Measurements from ENCODE around the gene RUVBL1. TPM values are rescaled to one million over a fixed set of nuclear protein-coding genes. Genes with fewer than 3 reads are reported as not detected.

Gene RUVBL1
- polyA plus RNA-seq, 1 donor (not counting 4 experiments of a cell fraction or from before 2014, with no cell fraction given) = 94.8 TPM

DNA sequence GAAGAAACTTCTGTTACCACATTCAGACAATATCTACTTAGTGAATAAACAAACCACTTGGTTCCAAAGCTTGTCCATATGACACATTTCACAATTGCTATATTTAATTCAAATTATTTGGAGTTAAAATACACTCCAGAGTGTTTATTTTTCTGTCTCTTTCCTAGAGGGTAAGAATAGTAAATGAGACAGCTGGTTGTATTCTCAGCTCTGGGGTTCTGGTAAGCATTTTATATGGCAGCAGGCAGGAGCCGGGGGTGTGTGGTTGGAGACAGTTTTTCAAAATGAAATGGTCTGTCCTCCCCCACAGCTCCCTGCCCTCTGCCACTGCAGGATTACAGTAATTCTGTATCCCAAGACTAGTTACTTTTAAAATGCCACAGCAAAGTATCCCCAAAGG lies 82.3 kb downstream of the RUVBL1 start:
- Histone ChIP-seq H3K9me3 (ENCODE audit: control insufficient read depth, low read depth, low read length) (no peaks in the 10 kb centered on the region), H3K4me2 (ENCODE audit: control insufficient read depth, extremely low read depth, insufficient read depth, low read depth, low read length) (no peak overlapping the region), H2AFZ (ENCODE audit: control insufficient read depth, low read length) (no peak overlapping the region), H3K79me2 (ENCODE audit: control insufficient read depth, insufficient read depth, low read length) (no peaks in the 10 kb centered on the region), H3K9ac (ENCODE audit: control insufficient read depth, extremely low read depth, insufficient read depth, low read length) (no peak overlapping the region), H3K4me1 (ENCODE audit: control insufficient read depth, extremely low read depth, insufficient read depth, low read length) (peaks cover 8% of the 10 kb centered on the region), H3K27ac (ENCODE audit: control insufficient read depth, insufficient read depth, low read length) (no peak overlapping the region), H3K4me3 (ENCODE audit: control insufficient read depth in 2 of 3, extremely low read depth in 1 of 3, insufficient read depth in 2 of 3, low read depth in 1 of 3, low read length in 3 of 3) (no peak overlapping the region), H3K36me3 (ENCODE audit: control insufficient read depth in 2 of 2, extremely low read depth in 1 of 2, insufficient read depth in 2 of 2, low read length in 2 of 2) (no peaks in the 10 kb centered on the region), H3K27me3 (ENCODE audit: control insufficient read depth, extremely low read depth, insufficient read depth, low read length) (no peaks in the 10 kb centered on the region), H3K9me1 (ENCODE audit: control insufficient read depth, extremely low read depth, insufficient read depth, low read length) (no peaks in the 10 kb centered on the region), H4K20me1 (ENCODE audit: control insufficient read depth, extremely low read depth, insufficient read depth, low read length) (no peaks in the 10 kb centered on the region)
- no peak for DNase-seq (ENCODE audit: low read depth, low spot score)
- dilution Hi-C loops (cut with MboI; ENCODE audit: extremely low pct_ligation_motif_present, low sequenced_read_pairs) = no loop called here
- TF ChIP-seq, protein P1, sequence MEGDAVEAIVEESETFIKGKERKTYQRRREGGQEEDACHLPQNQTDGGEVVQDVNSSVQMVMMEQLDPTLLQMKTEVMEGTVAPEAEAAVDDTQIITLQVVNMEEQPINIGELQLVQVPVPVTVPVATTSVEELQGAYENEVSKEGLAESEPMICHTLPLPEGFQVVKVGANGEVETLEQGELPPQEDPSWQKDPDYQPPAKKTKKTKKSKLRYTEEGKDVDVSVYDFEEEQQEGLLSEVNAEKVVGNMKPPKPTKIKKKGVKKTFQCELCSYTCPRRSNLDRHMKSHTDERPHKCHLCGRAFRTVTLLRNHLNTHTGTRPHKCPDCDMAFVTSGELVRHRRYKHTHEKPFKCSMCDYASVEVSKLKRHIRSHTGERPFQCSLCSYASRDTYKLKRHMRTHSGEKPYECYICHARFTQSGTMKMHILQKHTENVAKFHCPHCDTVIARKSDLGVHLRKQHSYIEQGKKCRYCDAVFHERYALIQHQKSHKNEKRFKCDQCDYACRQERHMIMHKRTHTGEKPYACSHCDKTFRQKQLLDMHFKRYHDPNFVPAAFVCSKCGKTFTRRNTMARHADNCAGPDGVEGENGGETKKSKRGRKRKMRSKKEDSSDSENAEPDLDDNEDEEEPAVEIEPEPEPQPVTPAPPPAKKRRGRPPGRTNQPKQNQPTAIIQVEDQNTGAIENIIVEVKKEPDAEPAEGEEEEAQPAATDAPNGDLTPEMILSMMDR (optimal IDR thresholded peaks at IDR 0.05 in 1 of 3, IDR thresholded peaks at IDR 0.05 in 1 of 3, conservative IDR thresholded peaks at IDR 0.05 in 1 of 3; ENCODE audit: extremely low read depth in 1 of 3, insufficient read depth in 2 of 3, low read length in 3 of 3) = no peak
- TF ChIP-seq EZH2 (IDR thresholded peaks at IDR 0.05; ENCODE audit: low read length) = no peak
- no peak for FAIRE-seq

DNA sequence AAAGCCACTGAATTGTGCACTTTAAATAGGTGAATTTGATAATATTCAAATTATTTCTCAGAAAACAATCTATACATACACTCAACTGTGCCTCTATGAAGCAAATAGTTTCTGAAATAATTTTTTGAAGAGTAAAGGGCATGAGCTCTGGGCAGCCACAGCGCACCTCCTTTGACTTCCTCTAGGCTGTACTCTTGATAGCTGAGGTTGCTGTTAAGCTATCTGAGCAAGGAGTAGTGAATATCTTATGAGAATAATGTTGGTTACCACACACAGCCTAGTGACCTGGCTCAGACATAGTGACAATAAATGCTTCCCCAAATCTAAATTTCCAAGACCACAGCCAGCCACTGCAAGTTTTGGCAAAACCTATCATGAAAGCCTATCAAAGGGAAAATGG lies 83.0 kb downstream of the RUVBL1 start:
- H3K36me3 ChIP-seq (ENCODE audit: control insufficient read depth in 2 of 2, extremely low read depth in 1 of 2, insufficient read depth in 2 of 2, low read length in 2 of 2) = no peaks in the 10 kb centered on the region
- no peak overlapping the region for H2AFZ ChIP-seq (ENCODE audit: control insufficient read depth, low read length)
- H3K4me1 ChIP-seq (ENCODE audit: control insufficient read depth, extremely low read depth, insufficient read depth, low read length) = peaks cover 8% of the 10 kb centered on the region
- no peak overlapping the region for H3K4me2 ChIP-seq (ENCODE audit: control insufficient read depth, extremely low read depth, insufficient read depth, low read depth, low read length)
- H3K27me3 ChIP-seq (ENCODE audit: control insufficient read depth, extremely low read depth, insufficient read depth, low read length) = no peaks in the 10 kb centered on the region
- H4K20me1 ChIP-seq (ENCODE audit: control insufficient read depth, extremely low read depth, insufficient read depth, low read length) = no peaks in the 10 kb centered on the region
- DNase-seq (ENCODE audit: low read depth, low spot score) (no peak), FAIRE-seq (no peak)
- dilution Hi-C loops (cut with MboI; ENCODE audit: extremely low pct_ligation_motif_present, low sequenced_read_pairs) = no loop called here
- H3K9ac ChIP-seq (ENCODE audit: control insufficient read depth, extremely low read depth, insufficient read depth, low read length) = no peak overlapping the region
- no peak overlapping the region for H3K27ac ChIP-seq (ENCODE audit: control insufficient read depth, insufficient read depth, low read length)
- H3K9me3 ChIP-seq (ENCODE audit: control insufficient read depth, low read depth, low read length) = no peaks in the 10 kb centered on the region
- H3K9me1 ChIP-seq (ENCODE audit: control insufficient read depth, extremely low read depth, insufficient read depth, low read length) = no peaks in the 10 kb centered on the region
- no peak overlapping the region for H3K4me3 ChIP-seq (ENCODE audit: control insufficient read depth in 2 of 3, extremely low read depth in 1 of 3, insufficient read depth in 2 of 3, low read depth in 1 of 3, low read length in 3 of 3)
- TF ChIP-seq, protein P1 (optimal IDR thresholded peaks at IDR 0.05 in 1 of 3, IDR thresholded peaks at IDR 0.05 in 1 of 3, conservative IDR thresholded peaks at IDR 0.05 in 1 of 3; ENCODE audit: extremely low read depth in 1 of 3, insufficient read depth in 2 of 3, low read length in 3 of 3) = no peak
- no peak for TF ChIP-seq EZH2 (IDR thresholded peaks at IDR 0.05; ENCODE audit: low read length)
- no peaks in the 10 kb centered on the region for H3K79me2 ChIP-seq (ENCODE audit: control insufficient read depth, insufficient read depth, low read length)
